GM12878 (cell line): ENCODE measurements around the gene THSD4. TPM values are rescaled to one million over a fixed set of nuclear protein-coding genes. Genes with fewer than 3 reads are reported as not detected.

ENCODE experiments used
- ATAC-seq: fragments of 200-7000 bp; cut with Tn5 transposase; 3 replicates; pipeline ENCODE4 v1.9.1; 2020; ENCODE audit warnings: mild to moderate bottlenecking, moderate library complexity
- BruUV-seq: library from RNA; stranded (reverse); fragments of 400-500 nt; replicated peaks from 2 replicates; lab custom pipeline; 2021; lab: Mats Ljungman, UMichigan
- CTCF ChIA-PET: fragments of 300-600 bp; sonication (Branson Sonifier 250); formaldehyde crosslinking; extraction: SDS; loops from one replicate; lab custom pipeline; 2021; ENCODE audit warnings: inconsistent platforms; lab: Yijun Ruan, JAX
- POLR2A ChIA-PET: fragments of 350-600 bp; formaldehyde crosslinking; extraction: SDS; loops from one replicate; lab custom pipeline; 2021; ENCODE audit warnings: inconsistent platforms; lab: Charles Lee
- RAD21 ChIA-PET: fragments of 300-600 bp; sonication (Branson Sonifier 250); formaldehyde crosslinking; loops from one replicate; lab custom pipeline; 2023; ENCODE audit warnings: antibody characterized with exemption; ENCODE audit not compliant: unreplicated experiment; lab: Charles Lee
- SMC1A ChIA-PET: fragments of 300-600 bp; sonication (Branson Sonifier 250); formaldehyde crosslinking; loops from one replicate; lab custom pipeline; 2023; ENCODE audit not compliant: unreplicated experiment, uncharacterized antibody; lab: Charles Lee
- DNase-seq: peaks from one replicate; pipeline ENCODE4 v3.0.0-alpha.2; 2011; ENCODE audit warnings: low read depth, low spot score
- FAIRE-seq: peaks from 3 replicates; lab custom pipeline; 2011; peaks lifted over from hg19 to GRCh38; lab: Jason Lieb, UNC
- H2AFZ ChIP-seq: 2 replicates; pipeline ENCODE4 v1.6.0; 2011; ENCODE audit warnings: low read depth, low read length, control low read depth; ENCODE audit not compliant: control insufficient read depth
- H3K27ac ChIP-seq: 2 replicates; pipeline ENCODE4 v1.5.1; 2011; ENCODE audit warnings: control low read depth; ENCODE audit not compliant: control insufficient read depth, insufficient read depth
- H3K27me3 ChIP-seq, 2 experiments: replicated peaks in 1 of 2; 2 replicates each; pipeline versions ENCODE4 v1.6.0 to v1.6.1; 2011; ENCODE audit warnings: low read length in 1 of 2; ENCODE audit not compliant: control insufficient read depth in 2 of 2, insufficient read depth in 2 of 2
- H3K36me3 ChIP-seq, 2 experiments: 2 replicates each; pipeline ENCODE4 v1.5.1; 2011; ENCODE audit warnings: low read length in 1 of 2; ENCODE audit not compliant: control insufficient read depth in 2 of 2, insufficient read depth in 2 of 2
- H3K4me1 ChIP-seq: 2 replicates; pipeline ENCODE4 v1.6.1; 2011; ENCODE audit warnings: mild to moderate bottlenecking, low read length, moderate library complexity, mixed read lengths; ENCODE audit not compliant: control insufficient read depth, insufficient read depth
- H3K4me2 ChIP-seq: 2 replicates; pipeline ENCODE4 v1.6.0; 2011; ENCODE audit warnings: control low read depth; ENCODE audit not compliant: control insufficient read depth, insufficient read depth
- H3K4me3 ChIP-seq: fragments of 200-600 bp; sonication (generic); 2 replicates; pipeline ENCODE4 v1.5.1; 2016
- H3K79me2 ChIP-seq: 2 replicates; pipeline ENCODE4 v1.6.0; 2011; ENCODE audit warnings: low read length; ENCODE audit not compliant: control insufficient read depth, insufficient read depth
- H3K9ac ChIP-seq: 2 replicates; pipeline ENCODE4 v1.8.0; 2011; ENCODE audit warnings: low read length, control low read depth, mixed read lengths; ENCODE audit not compliant: control insufficient read depth, insufficient read depth
- H3K9me3 ChIP-seq: replicated peaks from 3 replicates; pipeline ENCODE4 v1.5.1; 2011; ENCODE audit warnings: mild to moderate bottlenecking, low read length; ENCODE audit not compliant: control insufficient read depth, insufficient read depth
- H4K20me1 ChIP-seq: 2 replicates; pipeline ENCODE4 v1.6.0; 2011; ENCODE audit not compliant: control insufficient read depth, insufficient read depth
- ATF7 ChIP-seq: fragments of 450-650 bp; IDR thresholded peaks from 2 replicates; pipeline ENCODE4 v1.6.1; 2016; ENCODE audit warnings: low read depth, mild to moderate bottlenecking
- HDAC6 ChIP-seq: fragments of 200-600 bp; sonication (generic); IDR thresholded peaks from one replicate; pipeline ENCODE4 v1.8.0; 2017; ENCODE audit warnings: antibody characterized with exemption; ENCODE audit not compliant: unreplicated experiment
- JUND ChIP-seq: IDR thresholded peaks from 2 replicates; pipeline ENCODE4 v1.6.1; 2012; ENCODE audit warnings: low read depth, mild to moderate bottlenecking, low read length, improper control_type of control experiment, moderate library complexity
- KDM1A ChIP-seq: fragments of 200-600 bp; sonication (generic); IDR thresholded peaks from 2 replicates; pipeline ENCODE4 v1.6.1; 2016; ENCODE audit warnings: borderline replicate concordance
- NFXL1 ChIP-seq: fragments of 450-650 bp; IDR thresholded peaks from 2 replicates; pipeline ENCODE4 v1.6.1; 2017; ENCODE audit warnings: antibody characterized with exemption, mild to moderate bottlenecking, borderline replicate concordance
- POLR2AphosphoS5 ChIP-seq: IDR thresholded peaks from 2 replicates; pipeline ENCODE4 v1.6.1; 2011; ENCODE audit warnings: mild to moderate bottlenecking, low read length, inconsistent platforms
- RELA ChIP-seq: fragments of 450-650 bp; IDR thresholded peaks from 2 replicates; pipeline ENCODE4 v1.8.0; 2014; ENCODE audit warnings: borderline replicate concordance; ENCODE audit not compliant: partially characterized antibody
- SMAD1 ChIP-seq: fragments of 450-650 bp; IDR thresholded peaks from 2 replicates; pipeline ENCODE4 v1.6.1; 2018; ENCODE audit warnings: mild to moderate bottlenecking, low read depth; ENCODE audit not compliant: partially characterized antibody
- SUPT20H ChIP-seq: IDR thresholded peaks from 2 replicates; pipeline ENCODE4 v1.6.1; 2011; ENCODE audit warnings: low read depth, mild to moderate bottlenecking, low read length, moderate library complexity, borderline replicate concordance; ENCODE audit not compliant: control insufficient read depth
- TCF7 ChIP-seq: IDR thresholded peaks from 2 replicates; pipeline ENCODE4 v1.6.1; 2014; ENCODE audit warnings: antibody characterized with exemption, borderline replicate concordance
- ZNF274 ChIP-seq: IDR thresholded peaks from one replicate; pipeline ENCODE4 v1.8.0; 2011; ENCODE audit not compliant: insufficient read length, insufficient read depth
- WGBS: methylation state at CpG from one replicate; pipeline ENCODE4 v1.1.6; 2016; ENCODE audit warnings: low lambda C conversion rate; ENCODE audit not compliant: insufficient replicate concordance, insufficient coverage; ENCODE audit errors: missing lambda C conversion rate; 5-methylcytosine and 5-hydroxymethylcytosine counted together
- in situ Hi-C: fragments of 300-500 bp; cut with MboI; formaldehyde crosslinking; loops from 9 replicates; pipeline ENCODE4 v1.14.3; 2018; ENCODE audit warnings: mixed read lengths
- intact Hi-C: fragments of 100-400 bp; cut with micrococcal nuclease; formaldehyde crosslinking; loops from one replicate; pipeline ENCODE4 v1.14.2; 2022; ENCODE audit not compliant: unreplicated experiment
- polyA plus RNA-seq, 11 experiments: library from polyadenylated mRNA; depleted of rRNA in 4 of 11; unstranded in 6 of 11; stranded (reverse) in 5 of 11; fragments of >200 nt; fragmentation: Nextera tagmentation in 4 of 11; fragmentation: Illumina TruSeq in 1 of 11; extraction: Ambion mirVana in 4 of 11; extraction: Trizol in 1 of 11; gene quantifications; 1 replicate in 1 of 11; 2 replicates in 10 of 11; pipeline versions ENCODE4 v1.2.1 to v1.2.3, GENCODE V29; 2011 to 2016; ENCODE audit warnings: inconsistent platforms in 2 of 11, missing spikeins in 2 of 11, low read depth in 1 of 11
- total RNA-seq, 4 experiments: library from RNA; depleted of rRNA in 3 of 4; stranded (reverse); fragments of >200 nt in 3 of 4; fragmentation: Illumina TruSeq in 1 of 4; extraction: Trizol in 1 of 4; gene quantifications; 2 replicates each; pipeline versions ENCODE4 v1.2.1 to v1.2.3, GENCODE V29; 2013 to 2021
- TF ChIP-seq, protein P1 (sequence below): fragments of 450-650 bp; IDR thresholded peaks from 2 replicates; pipeline ENCODE4 v1.6.1; 2016; ENCODE audit warnings: mild to moderate bottlenecking, moderate library complexity, borderline replicate concordance
- TF ChIP-seq, protein P2 (sequence below): IDR thresholded peaks from 2 replicates; pipeline ENCODE4 v1.6.1; 2011; ENCODE audit warnings: mild to moderate bottlenecking, low read depth, low read length, moderate library complexity; ENCODE audit not compliant: insufficient replicate concordance
- TF ChIP-seq, protein P3 (sequence below): IDR thresholded peaks from 2 replicates; pipeline ENCODE4 v1.6.1; 2012; ENCODE audit warnings: mild to moderate bottlenecking, low read depth, low read length
- TF ChIP-seq, protein P4 (sequence below): fragments of 450-650 bp; IDR thresholded peaks from 2 replicates; pipeline ENCODE4 v1.6.1; 2016; ENCODE audit warnings: mild to moderate bottlenecking

The THSD4 gene
- total and polyA plus RNA-seq, 10 of the 15 experiments (the other 5 are each of a cell fraction or from before 2014, with no cell fraction given): 0.04 to 0.13 (median 0.05) TPM; not detected in 7

DNA sequence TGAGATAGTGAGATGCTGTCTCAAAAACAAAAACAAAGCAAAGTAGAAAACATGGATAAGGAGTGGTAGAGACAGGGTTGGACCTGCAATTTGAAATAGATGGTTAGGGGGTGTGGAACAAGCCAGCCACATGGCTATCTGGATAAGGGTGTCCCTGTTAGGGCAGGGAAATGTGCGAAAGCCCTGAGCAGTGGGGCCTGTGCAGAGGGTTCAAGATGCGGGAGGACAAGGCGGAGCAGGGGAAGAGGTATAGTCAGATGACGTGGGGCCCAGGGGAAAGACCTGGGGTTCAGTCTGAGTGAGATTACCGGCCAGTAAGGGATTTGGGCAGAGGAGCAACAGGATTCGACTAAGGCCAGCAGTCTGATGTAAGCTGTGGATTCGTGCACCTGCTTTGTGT is 676.7 kb downstream of the THSD4 start:
- no peak overlapping the region for H2AFZ ChIP-seq
- SMC1A ChIA-PET: interaction anchor here (1.5 kb wide), 1 partner anchor 46 kb away, joined by 3 read pairs; no protein-coding TSS in a partner anchor
- DNase-seq (no peak), FAIRE-seq (no peak), ATAC-seq (no peak)
- H4K20me1 ChIP-seq: no peaks in the 10 kb centered on the region
- H3K27me3 ChIP-seq: peaks cover 0 to 1% of the 10 kb centered on the region in 2 experiments; a peak in 1 of 4 replicates
- H3K27ac ChIP-seq: no peak overlapping the region
- 68% methylated on average over 7 of the region's 7 CpGs for WGBS
- no peak overlapping the region for H3K4me3 ChIP-seq
- intact Hi-C loops (no loop called here), in situ Hi-C loops (no loop called here)
- BruUV-seq: no TSS peak
- RAD21 ChIA-PET: no interaction called here
- no peaks in the 10 kb centered on the region for H3K9me3 ChIP-seq
- no peaks in the 10 kb centered on the region for H3K4me1 ChIP-seq
- CTCF ChIA-PET: interaction anchor here (0.6 to 1.7 kb wide), 3 partner anchors 8 to 48 kb away, joined by 4 to 6 read pairs (median 6); no protein-coding TSS in a partner anchor
- no peaks in the 10 kb centered on the region for H3K36me3 ChIP-seq
- H3K79me2 ChIP-seq: no peaks in the 10 kb centered on the region
- H3K9ac ChIP-seq: no peak overlapping the region
- H3K4me2 ChIP-seq: no peak overlapping the region
- POLR2A ChIA-PET: no interaction called here
- TF ChIP-seq POLR2AphosphoS5 (no peak), SUPT20H (no peak), RELA (no peak), ZNF274 (no peak), TCF7 (no peak), HDAC6 (no peak), NFXL1 (no peak), JUND (no peak), KDM1A (no peak), SMAD1 (no peak), ATF7 (no peak)
- TF ChIP-seq, protein P1, sequence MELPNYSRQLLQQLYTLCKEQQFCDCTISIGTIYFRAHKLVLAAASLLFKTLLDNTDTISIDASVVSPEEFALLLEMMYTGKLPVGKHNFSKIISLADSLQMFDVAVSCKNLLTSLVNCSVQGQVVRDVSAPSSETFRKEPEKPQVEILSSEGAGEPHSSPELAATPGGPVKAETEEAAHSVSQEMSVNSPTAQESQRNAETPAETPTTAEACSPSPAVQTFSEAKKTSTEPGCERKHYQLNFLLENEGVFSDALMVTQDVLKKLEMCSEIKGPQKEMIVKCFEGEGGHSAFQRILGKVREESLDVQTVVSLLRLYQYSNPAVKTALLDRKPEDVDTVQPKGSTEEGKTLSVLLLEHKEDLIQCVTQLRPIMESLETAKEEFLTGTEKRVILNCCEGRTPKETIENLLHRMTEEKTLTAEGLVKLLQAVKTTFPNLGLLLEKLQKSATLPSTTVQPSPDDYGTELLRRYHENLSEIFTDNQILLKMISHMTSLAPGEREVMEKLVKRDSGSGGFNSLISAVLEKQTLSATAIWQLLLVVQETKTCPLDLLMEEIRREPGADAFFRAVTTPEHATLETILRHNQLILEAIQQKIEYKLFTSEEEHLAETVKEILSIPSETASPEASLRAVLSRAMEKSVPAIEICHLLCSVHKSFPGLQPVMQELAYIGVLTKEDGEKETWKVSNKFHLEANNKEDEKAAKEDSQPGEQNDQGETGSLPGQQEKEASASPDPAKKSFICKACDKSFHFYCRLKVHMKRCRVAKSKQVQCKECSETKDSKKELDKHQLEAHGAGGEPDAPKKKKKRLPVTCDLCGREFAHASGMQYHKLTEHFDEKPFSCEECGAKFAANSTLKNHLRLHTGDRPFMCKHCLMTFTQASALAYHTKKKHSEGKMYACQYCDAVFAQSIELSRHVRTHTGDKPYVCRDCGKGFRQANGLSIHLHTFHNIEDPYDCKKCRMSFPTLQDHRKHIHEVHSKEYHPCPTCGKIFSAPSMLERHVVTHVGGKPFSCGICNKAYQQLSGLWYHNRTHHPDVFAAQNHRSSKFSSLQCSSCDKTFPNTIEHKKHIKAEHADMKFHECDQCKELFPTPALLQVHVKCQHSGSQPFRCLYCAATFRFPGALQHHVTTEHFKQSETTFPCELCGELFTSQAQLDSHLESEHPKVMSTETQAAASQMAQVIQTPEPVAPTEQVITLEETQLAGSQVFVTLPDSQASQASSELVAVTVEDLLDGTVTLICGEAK: no peak
- TF ChIP-seq, protein P2, sequence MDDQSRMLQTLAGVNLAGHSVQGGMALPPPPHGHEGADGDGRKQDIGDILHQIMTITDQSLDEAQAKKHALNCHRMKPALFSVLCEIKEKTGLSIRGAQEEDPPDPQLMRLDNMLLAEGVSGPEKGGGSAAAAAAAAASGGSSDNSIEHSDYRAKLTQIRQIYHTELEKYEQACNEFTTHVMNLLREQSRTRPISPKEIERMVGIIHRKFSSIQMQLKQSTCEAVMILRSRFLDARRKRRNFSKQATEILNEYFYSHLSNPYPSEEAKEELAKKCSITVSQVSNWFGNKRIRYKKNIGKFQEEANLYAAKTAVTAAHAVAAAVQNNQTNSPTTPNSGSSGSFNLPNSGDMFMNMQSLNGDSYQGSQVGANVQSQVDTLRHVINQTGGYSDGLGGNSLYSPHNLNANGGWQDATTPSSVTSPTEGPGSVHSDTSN: no peak
- TF ChIP-seq, protein P3, sequence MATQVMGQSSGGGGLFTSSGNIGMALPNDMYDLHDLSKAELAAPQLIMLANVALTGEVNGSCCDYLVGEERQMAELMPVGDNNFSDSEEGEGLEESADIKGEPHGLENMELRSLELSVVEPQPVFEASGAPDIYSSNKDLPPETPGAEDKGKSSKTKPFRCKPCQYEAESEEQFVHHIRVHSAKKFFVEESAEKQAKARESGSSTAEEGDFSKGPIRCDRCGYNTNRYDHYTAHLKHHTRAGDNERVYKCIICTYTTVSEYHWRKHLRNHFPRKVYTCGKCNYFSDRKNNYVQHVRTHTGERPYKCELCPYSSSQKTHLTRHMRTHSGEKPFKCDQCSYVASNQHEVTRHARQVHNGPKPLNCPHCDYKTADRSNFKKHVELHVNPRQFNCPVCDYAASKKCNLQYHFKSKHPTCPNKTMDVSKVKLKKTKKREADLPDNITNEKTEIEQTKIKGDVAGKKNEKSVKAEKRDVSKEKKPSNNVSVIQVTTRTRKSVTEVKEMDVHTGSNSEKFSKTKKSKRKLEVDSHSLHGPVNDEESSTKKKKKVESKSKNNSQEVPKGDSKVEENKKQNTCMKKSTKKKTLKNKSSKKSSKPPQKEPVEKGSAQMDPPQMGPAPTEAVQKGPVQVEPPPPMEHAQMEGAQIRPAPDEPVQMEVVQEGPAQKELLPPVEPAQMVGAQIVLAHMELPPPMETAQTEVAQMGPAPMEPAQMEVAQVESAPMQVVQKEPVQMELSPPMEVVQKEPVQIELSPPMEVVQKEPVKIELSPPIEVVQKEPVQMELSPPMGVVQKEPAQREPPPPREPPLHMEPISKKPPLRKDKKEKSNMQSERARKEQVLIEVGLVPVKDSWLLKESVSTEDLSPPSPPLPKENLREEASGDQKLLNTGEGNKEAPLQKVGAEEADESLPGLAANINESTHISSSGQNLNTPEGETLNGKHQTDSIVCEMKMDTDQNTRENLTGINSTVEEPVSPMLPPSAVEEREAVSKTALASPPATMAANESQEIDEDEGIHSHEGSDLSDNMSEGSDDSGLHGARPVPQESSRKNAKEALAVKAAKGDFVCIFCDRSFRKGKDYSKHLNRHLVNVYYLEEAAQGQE: no peak
- TF ChIP-seq, protein P4, sequence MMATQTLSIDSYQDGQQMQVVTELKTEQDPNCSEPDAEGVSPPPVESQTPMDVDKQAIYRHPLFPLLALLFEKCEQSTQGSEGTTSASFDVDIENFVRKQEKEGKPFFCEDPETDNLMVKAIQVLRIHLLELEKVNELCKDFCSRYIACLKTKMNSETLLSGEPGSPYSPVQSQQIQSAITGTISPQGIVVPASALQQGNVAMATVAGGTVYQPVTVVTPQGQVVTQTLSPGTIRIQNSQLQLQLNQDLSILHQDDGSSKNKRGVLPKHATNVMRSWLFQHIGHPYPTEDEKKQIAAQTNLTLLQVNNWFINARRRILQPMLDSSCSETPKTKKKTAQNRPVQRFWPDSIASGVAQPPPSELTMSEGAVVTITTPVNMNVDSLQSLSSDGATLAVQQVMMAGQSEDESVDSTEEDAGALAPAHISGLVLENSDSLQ: no peak
